K562 (cell line): Measurements from ENCODE around the gene ZACN. TPM values are rescaled to one million over a fixed set of nuclear protein-coding genes. Genes with fewer than 3 reads are reported as not detected.

Experiments used
- ATAC-seq: fragments of 200-7000 bp; cut with Tn5 transposase; 3 replicates; pipeline ENCODE4 v1.9.1; 2020; ENCODE audit warnings: moderate library complexity
- BruUV-seq: library from RNA; stranded (reverse); fragments of 400-500 nt; replicated peaks from 2 replicates; lab custom pipeline; 2021; lab: Mats Ljungman, UMichigan
- CTCF ChIA-PET: fragments of 300-600 bp; formaldehyde crosslinking; extraction: SDS; loops from one replicate; lab custom pipeline; 2021; ENCODE audit warnings: low intra/inter-chr PET ratio; lab: Yijun Ruan, JAX
- POLR2A ChIA-PET: fragments of 300-600, 350-650 bp; sonication (Branson Sonifier 250); formaldehyde crosslinking; extraction: SDS; loops from one replicate; lab custom pipeline; 2021; ENCODE audit warnings: antibody characterized with exemption, inconsistent platforms; lab: Yijun Ruan, JAX
- DNase-seq, 4 experiments: peaks; one replicate each; pipeline versions ENCODE4 v3.0.0 to v3.0.0-alpha.2; 2011 to 2018; ENCODE audit warnings: low spot score in 3 of 4, mixed read lengths in 3 of 4; ENCODE audit errors: extremely low read depth in 1 of 4
- FAIRE-seq: peaks from 2 replicates; lab custom pipeline; 2011; peaks lifted over from hg19 to GRCh38; lab: Jason Lieb, UNC
- H2AFZ ChIP-seq: 2 replicates; pipeline ENCODE4 v1.6.0; 2011; ENCODE audit warnings: low read depth, low read length, control low read depth, inconsistent platforms
- H3K27ac ChIP-seq: fragments of 200-600 bp; 3 replicates; pipeline ENCODE4 v1.8.0; 2011; ENCODE audit warnings: low read depth, mild to moderate bottlenecking, control low read depth, inconsistent platforms, low read length, moderate library complexity, mixed read lengths; ENCODE audit errors: extremely low read depth
- H3K27me3 ChIP-seq, 2 experiments: fragments of 300-600 bp in 1 of 2; 2 replicates in 1 of 2; 3 replicates in 1 of 2; pipeline versions ENCODE4 v1.6.0 to v1.8.0; 2011; ENCODE audit warnings: inconsistent platforms in 2 of 2, low read length in 2 of 2, mild to moderate bottlenecking in 1 of 2, mixed read lengths in 1 of 2, moderate library complexity in 1 of 2; ENCODE audit not compliant: control insufficient read depth in 2 of 2, insufficient read depth in 2 of 2
- H3K36me3 ChIP-seq: fragments of 300-600 bp; 3 replicates; pipeline ENCODE4 v1.8.0; 2011; ENCODE audit warnings: mild to moderate bottlenecking, low read length, inconsistent platforms; ENCODE audit not compliant: control insufficient read depth, insufficient read depth
- H3K4me1 ChIP-seq, 2 experiments: fragments of 200-600 bp in 1 of 2; replicated peaks in 1 of 2; 2 replicates in 1 of 2; 3 replicates in 1 of 2; pipeline versions ENCODE4 v1.5.1 to v1.8.0; 2011; ENCODE audit warnings: inconsistent platforms in 2 of 2, low read length in 2 of 2, mild to moderate bottlenecking in 1 of 2, mixed read lengths in 1 of 2, moderate library complexity in 1 of 2; ENCODE audit not compliant: control insufficient read depth in 2 of 2, insufficient read depth in 2 of 2
- H3K4me2 ChIP-seq: 2 replicates; pipeline ENCODE4 v1.6.1; 2011; ENCODE audit warnings: low read length, control low read depth, inconsistent platforms, mixed read lengths; ENCODE audit not compliant: insufficient read depth
- H3K4me3 ChIP-seq: fragments of 200-600 bp; sonication (generic), shearing (Covaris generic); 2 replicates; pipeline ENCODE4 v1.5.1; 2016; ENCODE audit warnings: control low read depth, inconsistent platforms
- H3K79me2 ChIP-seq: fragments of 200-600 bp; 3 replicates; pipeline ENCODE4 v1.8.0; 2011; ENCODE audit warnings: low read length, inconsistent platforms; ENCODE audit not compliant: control insufficient read depth, insufficient read depth
- H3K9ac ChIP-seq, 2 experiments: 2 replicates each; pipeline versions ENCODE4 v1.6.0 to v1.6.1; 2011; ENCODE audit warnings: low read depth in 2 of 2, low read length in 2 of 2, control low read depth in 1 of 2, inconsistent platforms in 1 of 2, mild to moderate bottlenecking in 1 of 2, mixed read lengths in 1 of 2; ENCODE audit not compliant: insufficient read depth in 1 of 2
- H3K9me1 ChIP-seq: one replicate; pipeline ENCODE4 v1.6.0; 2011; ENCODE audit warnings: inconsistent platforms, mild to moderate bottlenecking, low read length, moderate library complexity; ENCODE audit not compliant: control insufficient read depth, insufficient read depth
- H3K9me3 ChIP-seq: replicated peaks from 2 replicates; pipeline ENCODE4 v1.5.1; 2011; ENCODE audit warnings: low read depth, low read length, inconsistent platforms; ENCODE audit not compliant: control insufficient read depth, insufficient read depth
- H4K20me1 ChIP-seq: replicated peaks from 2 replicates; pipeline ENCODE4 v1.6.1; 2011; ENCODE audit warnings: low read length, inconsistent platforms, mixed read lengths; ENCODE audit not compliant: control insufficient read depth, insufficient read depth
- POLR2G ChIP-seq: fragments of 200-400 bp; formaldehyde crosslinking; IDR thresholded peaks from 2 replicates; pipeline ENCODE4 v1.6.1; 2017; ENCODE audit warnings: low read depth, mild to moderate bottlenecking, antibody characterized with exemption, low read length, moderate library complexity
- WGBS: fragments of 100-300 bp; shearing (Covaris generic); methylation state at CpG from one replicate; pipeline ENCODE4 v1.1.6; 2016; ENCODE audit warnings: low coverage, mixed read lengths; ENCODE audit not compliant: insufficient coverage; ENCODE audit errors: missing lambda C conversion rate; 5-methylcytosine and 5-hydroxymethylcytosine counted together
- in situ Hi-C: fragments of 300-500 bp; cut with MboI; formaldehyde crosslinking; loops from 4 replicates; pipeline ENCODE4 v1.15.0; 2018; ENCODE audit warnings: inconsistent platforms, mixed read lengths
- intact Hi-C: fragments of 100-400 bp; cut with micrococcal nuclease; formaldehyde crosslinking; loops from 2 replicates; pipeline ENCODE4 v1.14.2; 2022
- polyA plus RNA-seq, 8 experiments: library from polyadenylated mRNA; depleted of rRNA in 4 of 8; stranded (reverse) in 5 of 8; unstranded in 3 of 8; fragments of >200 nt; fragmentation: Nextera tagmentation in 2 of 8; fragmentation: Illumina TruSeq in 1 of 8; extraction: Ambion mirVana in 2 of 8; extraction: Trizol in 1 of 8; gene quantifications; 2 replicates each; pipeline versions ENCODE4 v1.2.1 to v1.2.3, GENCODE V29; 2011 to 2014; ENCODE audit warnings: inconsistent platforms in 1 of 8, missing spikeins in 1 of 8
- total RNA-seq, 7 experiments: library from RNA; depleted of rRNA in 6 of 7; stranded (reverse); fragments of >200 nt in 6 of 7; fragmentation: Illumina TruSeq in 2 of 7; extraction: Trizol in 2 of 7; gene quantifications; 2 replicates each; pipeline versions ENCODE4 v1.2.1 to v1.2.3, GENCODE V29; 2011 to 2021; ENCODE audit warnings: low replicate concordance in 1 of 7
- TF ChIP-seq, protein P1 (sequence below): IDR thresholded peaks from 3 replicates; pipeline ENCODE4 v1.6.1; 2011; ENCODE audit warnings: borderline replicate concordance, mild to moderate bottlenecking, moderate library complexity; ENCODE audit not compliant: insufficient read length; ENCODE audit errors: extremely low read depth

The ZACN gene
- total and polyA plus RNA-seq, 9 of the 15 experiments (the other 6 are each of a cell fraction or from before 2014, with no cell fraction given): 0.07 TPM; not detected in 8

DNA sequence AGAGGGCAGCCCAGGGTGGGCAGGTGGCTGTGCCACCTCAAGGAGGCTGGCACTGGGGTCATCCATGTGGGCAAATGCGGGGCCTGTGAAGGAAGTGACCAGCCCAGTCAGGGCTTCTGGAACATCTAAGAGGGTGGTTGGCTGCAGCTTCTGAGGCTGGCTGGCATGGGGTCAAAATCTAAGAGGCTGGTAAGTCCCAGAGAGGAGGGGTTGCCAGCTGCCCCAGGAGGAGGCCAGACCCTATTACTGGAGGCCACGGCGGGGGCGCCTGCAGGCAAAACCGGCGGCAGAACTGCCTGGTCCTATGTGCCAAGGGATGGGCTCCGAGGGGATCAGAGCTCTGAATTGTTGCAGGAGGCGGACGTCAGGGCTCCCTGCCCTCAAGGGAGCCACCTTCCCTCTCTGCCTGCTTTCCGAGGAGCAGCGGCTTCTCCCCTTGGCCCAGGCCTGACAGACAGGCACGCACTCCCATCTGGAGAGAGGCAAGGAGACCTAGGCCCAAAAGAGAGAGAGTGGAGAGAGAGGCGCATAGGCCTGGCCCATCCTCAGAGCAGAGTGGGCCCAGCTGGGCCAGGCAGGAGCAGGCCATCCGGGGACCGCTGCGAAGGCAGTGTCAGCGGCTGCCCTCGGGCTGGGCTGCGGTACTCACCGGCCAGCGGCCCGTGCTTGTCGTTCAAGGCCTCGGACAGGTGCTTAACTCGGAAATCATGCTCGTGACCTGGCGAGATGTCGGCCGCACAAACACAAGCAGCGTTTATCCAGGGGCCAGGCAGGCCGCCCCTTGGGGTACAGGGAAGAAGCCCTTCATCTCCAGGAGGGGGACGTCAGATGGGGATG lies 10.9 kb downstream of the ZACN start:
- no peaks in the 10 kb centered on the region for H3K27me3 ChIP-seq
- ChIA-PET POLR2A (interaction anchor here (0.7 to 1.1 kb wide), 3 partner anchors 11 to 90 kb away, joined by 3 read pairs; partner anchors contain the start of genes SRP68 and ZACN), CTCF (no interaction called here)
- TF ChIP-seq, protein P1, sequence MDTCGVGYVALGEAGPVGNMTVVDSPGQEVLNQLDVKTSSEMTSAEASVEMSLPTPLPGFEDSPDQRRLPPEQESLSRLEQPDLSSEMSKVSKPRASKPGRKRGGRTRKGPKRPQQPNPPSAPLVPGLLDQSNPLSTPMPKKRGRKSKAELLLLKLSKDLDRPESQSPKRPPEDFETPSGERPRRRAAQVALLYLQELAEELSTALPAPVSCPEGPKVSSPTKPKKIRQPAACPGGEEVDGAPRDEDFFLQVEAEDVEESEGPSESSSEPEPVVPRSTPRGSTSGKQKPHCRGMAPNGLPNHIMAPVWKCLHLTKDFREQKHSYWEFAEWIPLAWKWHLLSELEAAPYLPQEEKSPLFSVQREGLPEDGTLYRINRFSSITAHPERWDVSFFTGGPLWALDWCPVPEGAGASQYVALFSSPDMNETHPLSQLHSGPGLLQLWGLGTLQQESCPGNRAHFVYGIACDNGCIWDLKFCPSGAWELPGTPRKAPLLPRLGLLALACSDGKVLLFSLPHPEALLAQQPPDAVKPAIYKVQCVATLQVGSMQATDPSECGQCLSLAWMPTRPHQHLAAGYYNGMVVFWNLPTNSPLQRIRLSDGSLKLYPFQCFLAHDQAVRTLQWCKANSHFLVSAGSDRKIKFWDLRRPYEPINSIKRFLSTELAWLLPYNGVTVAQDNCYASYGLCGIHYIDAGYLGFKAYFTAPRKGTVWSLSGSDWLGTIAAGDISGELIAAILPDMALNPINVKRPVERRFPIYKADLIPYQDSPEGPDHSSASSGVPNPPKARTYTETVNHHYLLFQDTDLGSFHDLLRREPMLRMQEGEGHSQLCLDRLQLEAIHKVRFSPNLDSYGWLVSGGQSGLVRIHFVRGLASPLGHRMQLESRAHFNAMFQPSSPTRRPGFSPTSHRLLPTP: no peak
- TF ChIP-seq POLR2G: 0 out of 2 replicates have a peak, but pooled peaks have one; percentile 22
- in situ Hi-C loops: no loop called here
- no TSS peak for BruUV-seq
- WGBS: 88% methylated on average over 23 of the region's 32 CpGs
- H3K4me1 ChIP-seq: peaks cover 0 to 13% of the 10 kb centered on the region in 2 experiments; a peak in 3 of 5 replicates
- intact Hi-C loops: no loop called here
- no peak overlapping the region for H3K4me2 ChIP-seq
- H3K36me3 ChIP-seq: peaks cover 80% of the 10 kb centered on the region; the same call in 2 of the 3 replicates
- no peak overlapping the region; a peak in 1 of 4 replicates for H3K9ac ChIP-seq
- no peaks in the 10 kb centered on the region for H3K79me2 ChIP-seq
- no peaks in the 10 kb centered on the region for H3K9me1 ChIP-seq
- no peaks in the 10 kb centered on the region; the same call in 1 of the 2 replicates for H4K20me1 ChIP-seq
- ATAC-seq: no peak
- FAIRE-seq: no peak
- H3K27ac ChIP-seq: no peak overlapping the region
- no peak for DNase-seq
- no peaks in the 10 kb centered on the region for H3K9me3 ChIP-seq
- no peak overlapping the region for H2AFZ ChIP-seq
- H3K4me3 ChIP-seq: no peak overlapping the region
